Breast epithelium (tissue), 3 donors: ENCODE measurements around the gene SLC38A3.

Experiments used
- CTCF ChIP-seq, 3 donors: fragments of 450-650 bp; IDR thresholded peaks; one replicate each; pipeline ENCODE4 v1.5.1; 2016 to 2017; ENCODE audit warnings: antibody characterized with exemption in 3 of 3, mild to moderate bottlenecking in 3 of 3, moderate library complexity in 3 of 3
- POLR2A ChIP-seq: fragments of 450-650 bp; IDR thresholded peaks from one replicate; pipeline ENCODE4 v1.6.1; 2016; ENCODE audit warnings: antibody characterized with exemption, mild to moderate bottlenecking, moderate library complexity
- POLR2AphosphoS5 ChIP-seq, 3 donors: sonication (generic); formaldehyde crosslinking; IDR thresholded peaks; one replicate each; pipeline ENCODE4 v1.6.1; 2017; ENCODE audit warnings: antibody characterized with exemption in 3 of 3

GRCh38 chr3:50233176-50233575 lies 28.1 kb downstream of the SLC38A3 start:
- TF ChIP-seq POLR2A (no peak), CTCF (IDR thresholded peaks at IDR 0.05) (no peak), POLR2AphosphoS5 (IDR thresholded peaks at IDR 0.05) (no peak)
